ENCODE results near the gene ABTB2.
A peak's percentile ranks its signal among the peaks of the same experiment; 100 is the strongest.

ABTB2 gene

GRCh38 chr11:34146866-34147265, 210.9 kb downstream of the ABTB2 start:
- no peak for DNase-seq

GRCh38 chr11:34146411-34146810, 211.4 kb downstream of the ABTB2 start:
- DNase-seq = no peak

DNA sequence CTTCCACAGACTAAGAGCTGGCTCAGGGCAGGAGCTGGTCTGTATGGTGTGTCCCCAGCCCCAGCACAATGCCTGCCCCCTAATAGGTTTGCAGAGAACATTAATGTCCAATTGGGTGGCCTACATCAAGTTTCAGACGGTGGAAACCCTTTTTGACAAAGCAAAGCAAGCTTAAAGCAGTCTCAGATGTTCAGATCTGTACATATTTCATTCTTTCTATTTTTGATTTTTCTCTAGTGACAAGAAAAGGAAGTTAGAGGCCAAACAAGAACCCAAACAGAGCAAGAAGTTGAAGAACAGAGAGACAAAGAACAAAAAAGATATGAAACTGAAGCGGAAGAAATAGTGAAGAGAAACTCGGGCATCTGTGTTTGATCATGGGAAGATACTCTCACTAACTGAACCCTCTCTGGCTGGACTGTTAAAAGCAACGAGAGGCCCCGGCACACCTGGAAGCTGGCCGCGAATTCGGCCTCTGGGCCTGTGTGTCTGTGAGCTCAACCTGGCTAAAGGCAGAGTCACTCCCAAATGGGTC, 211.9 kb downstream of the ABTB2 start:
- no peak for DNase-seq

GRCh38 chr11:34145073-34145472, 212.7 kb downstream of the ABTB2 start:
- no peak for DNase-seq

DNA sequence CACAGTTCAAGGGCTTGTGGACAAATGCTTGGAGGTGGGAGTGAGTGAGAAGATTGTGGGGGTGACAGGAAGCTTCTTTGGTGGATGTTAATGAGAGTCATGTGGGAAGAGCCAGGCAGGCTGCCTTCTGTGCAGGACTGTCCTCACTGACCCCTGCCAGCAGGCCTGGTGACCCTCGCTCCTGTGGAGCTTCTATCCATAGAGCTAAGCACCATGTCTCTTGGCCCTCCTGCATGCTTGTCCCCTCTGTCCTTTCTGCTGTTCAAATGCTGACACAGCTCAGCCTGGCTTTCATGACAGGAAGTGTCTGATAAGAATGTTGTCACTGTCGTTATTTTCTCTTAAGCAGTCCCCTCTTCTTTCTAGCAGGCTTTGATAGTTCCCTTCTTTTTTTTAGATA, 214.8 kb downstream of the ABTB2 start:
- DNase-seq = no peak

- DNase-seq = no peak
Measured at GRCh38 chr11:34140149-34140548, 217.7 kb downstream of the ABTB2 start.

GRCh38 chr11:34139346-34139745, 218.5 kb downstream of the ABTB2 start:
- DNase-seq = no peak

- no peak for DNase-seq
Measured at GRCh38 chr11:34136420-34136819, 221.4 kb downstream of the ABTB2 start.

- no peak for DNase-seq
Measured at GRCh38 chr11:34135439-34135838, 222.4 kb downstream of the ABTB2 start.

DNA sequence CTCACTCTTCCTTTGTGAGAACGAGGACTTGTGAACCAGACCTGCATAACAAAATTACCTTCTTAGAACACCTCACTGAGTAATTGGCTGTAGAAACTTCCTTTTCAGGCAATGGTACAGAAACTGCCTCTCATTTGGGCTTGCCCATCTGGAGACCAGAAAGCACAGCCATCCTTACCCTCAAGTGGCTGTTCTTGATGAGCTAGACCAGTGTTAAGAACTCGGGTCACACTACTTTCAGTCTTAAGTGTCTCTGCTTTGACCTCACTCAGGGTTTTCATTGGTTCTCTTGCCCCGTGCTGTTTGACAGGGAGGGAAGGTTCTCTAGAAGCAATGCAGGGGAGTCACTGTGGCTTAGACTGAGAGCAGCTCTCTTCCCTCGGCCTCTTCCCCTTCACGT, 223.0 kb downstream of the ABTB2 start:
- DNase-seq = no peak

GRCh38 chr11:34132261-34132965, 225.4 kb downstream of the ABTB2 start:
- no peak for DNase-seq

GRCh38 chr11:34128824-34129223, 229.0 kb downstream of the ABTB2 start:
- no peak for DNase-seq

DNA sequence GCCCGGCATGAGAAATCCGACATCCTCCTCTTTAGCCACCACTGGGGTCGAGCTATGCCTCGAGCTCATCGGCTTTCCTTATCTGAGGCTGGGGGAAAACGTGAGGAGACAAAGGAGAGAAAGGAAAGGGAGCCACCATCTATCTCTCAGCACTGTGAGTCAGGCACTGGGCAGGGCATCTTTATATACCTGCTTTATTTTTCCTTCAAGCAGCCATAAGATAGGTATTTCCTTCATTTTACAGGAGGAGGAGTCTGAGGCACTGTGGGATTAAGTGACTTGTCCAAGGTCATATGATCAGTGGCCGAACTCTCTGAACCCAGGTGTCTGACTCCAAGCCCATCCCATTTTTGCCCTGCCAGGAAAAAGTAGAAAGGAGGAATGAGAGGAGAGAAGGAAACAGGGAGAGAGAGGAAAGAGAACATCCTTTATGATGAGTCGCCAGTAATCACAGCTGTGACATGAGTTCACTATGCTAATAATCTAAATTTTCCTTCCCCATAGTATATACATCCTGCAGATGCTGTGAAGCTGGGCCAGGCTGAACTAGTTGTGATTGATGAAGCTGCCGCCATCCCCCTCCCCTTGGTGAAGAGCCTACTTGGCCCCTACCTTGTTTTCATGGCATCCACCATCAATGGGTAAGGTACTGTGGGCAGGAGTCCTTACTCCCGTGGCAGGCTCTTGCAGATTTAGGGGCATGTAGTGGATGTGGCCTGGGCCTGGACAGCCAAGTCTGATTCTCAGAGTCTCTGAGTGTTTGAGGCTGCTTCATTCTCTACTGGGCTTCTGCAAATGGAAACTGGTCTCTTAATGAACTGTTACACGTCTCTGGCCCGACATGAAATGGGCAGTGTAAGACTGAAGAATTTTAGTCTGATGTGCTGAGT, 230.6 kb downstream of the ABTB2 start:
- no peak for DNase-seq

DNA sequence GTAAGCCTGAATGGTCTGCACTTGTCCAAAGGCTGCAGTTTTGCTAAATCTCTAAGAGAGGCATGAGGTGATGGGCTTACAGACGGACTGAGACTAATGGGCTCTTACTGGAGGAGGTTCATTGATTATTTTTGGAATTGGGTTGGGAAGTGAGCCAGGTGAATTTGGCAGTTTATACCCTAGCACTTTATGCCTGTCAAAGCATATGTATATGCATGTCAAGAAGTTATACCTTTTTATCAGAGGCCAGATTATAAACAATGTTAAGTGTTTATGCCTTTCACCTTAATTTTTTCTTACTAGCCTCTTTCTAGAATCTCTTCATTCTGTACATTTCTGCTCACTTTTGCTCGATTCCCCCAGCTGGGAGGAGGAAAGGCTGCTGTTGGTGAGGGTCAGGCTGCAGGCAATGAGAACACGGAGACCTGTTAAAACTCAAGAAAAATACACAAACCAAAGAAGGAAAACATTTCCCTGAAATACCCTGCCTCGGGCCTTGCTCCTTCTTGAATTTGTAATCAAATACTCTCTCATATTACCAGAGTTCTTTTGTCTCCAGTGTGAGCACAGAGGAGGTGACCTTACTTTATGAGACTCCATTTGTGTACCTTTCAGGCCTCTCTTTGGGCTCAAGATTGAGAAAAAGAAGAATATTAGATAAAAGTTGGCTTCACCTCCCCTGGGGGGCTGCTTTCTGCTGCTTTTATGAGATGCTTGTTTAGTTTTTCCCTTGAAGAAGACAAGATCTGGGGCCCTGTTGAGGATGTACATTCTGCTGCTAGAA, 232.7 kb downstream of the ABTB2 start:
- no peak for DNase-seq

GRCh38 chr11:34120651-34121050, 237.2 kb downstream of the ABTB2 start:
- no peak for DNase-seq

DNA sequence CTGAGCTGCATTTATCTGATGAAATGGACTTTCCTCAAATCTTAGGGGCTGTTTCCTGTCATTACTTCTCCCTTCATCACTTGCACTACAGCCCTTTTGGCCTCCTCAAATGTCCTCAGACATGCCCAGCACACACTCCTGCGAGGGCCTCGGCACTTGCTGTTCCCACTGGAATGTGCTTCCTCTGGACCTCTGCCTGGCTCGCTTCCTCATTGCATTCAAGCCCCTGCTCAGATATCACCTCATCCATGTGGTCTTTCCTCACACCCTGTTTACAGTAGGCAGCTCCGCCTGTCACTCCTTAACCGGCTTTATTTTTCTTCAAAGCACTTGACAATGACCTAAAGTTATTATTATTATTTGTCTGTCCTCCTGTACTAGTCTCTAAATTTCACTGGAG, 243.3 kb downstream of the ABTB2 start:
- no peak for DNase-seq

DNA sequence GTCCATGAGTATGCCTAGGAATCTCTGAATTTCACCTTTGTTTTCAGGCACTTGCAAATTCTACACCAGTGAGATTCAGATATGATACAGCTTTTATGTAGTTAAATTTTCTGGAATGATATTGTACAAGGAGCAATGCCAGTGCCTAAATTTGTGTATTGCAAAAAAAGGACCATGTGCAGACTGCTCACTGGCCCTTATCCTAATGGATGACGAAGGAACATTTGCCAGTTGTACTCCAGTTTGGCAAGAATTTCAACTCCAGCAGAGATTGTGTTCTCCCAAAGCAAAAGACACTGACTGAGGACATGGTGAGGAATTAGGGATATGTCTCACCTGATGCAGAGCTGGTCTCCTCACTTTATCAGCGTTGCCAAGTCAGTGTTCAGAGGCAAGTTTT, 243.8 kb downstream of the ABTB2 start:
- DNase-seq = no peak

GRCh38 chr11:34111722-34112270, 246.0 kb downstream of the ABTB2 start:
- no peak for DNase-seq

- DNase-seq = peak; percentile 9
Measured at GRCh38 chr11:34105957-34106504, 251.8 kb downstream of the ABTB2 start.

- DNase-seq = peak; percentile 99
Measured at GRCh38 chr11:34105079-34105956, 252.5 kb downstream of the ABTB2 start, which contains the start of gene NAT10. Gene NAT10 (plus strand): TSS chr11:34105629. CDS start chr11:34108226, 2,597 bp downstream.

- DNase-seq = no peak
Measured at GRCh38 chr11:34104680-34105078, 253.1 kb downstream of the ABTB2 start.

Data from fibroblast of skin of back (primary cell).